Thyroid gland (tissue), 4 donors: ENCODE results near the gene FOXO1. TPM values are rescaled to one million over a fixed set of nuclear protein-coding genes. Genes with fewer than 3 reads are reported as not detected.
"Not testable (repeated sequence)": the region's sequence is repeated elsewhere in the genome, so short reads cannot be mapped to it uniquely, and the experiment has no call there.

ENCODE experiments used
- DNase-seq, 2 donors: peaks; one replicate each; pipeline ENCODE4 v3.0.0-alpha.2; 2019
- H3K27ac ChIP-seq, 3 donors: fragments of 200-600 bp; sonication (generic); 1 replicate in 2 of 3; 2 replicates in 1 of 3; pipeline ENCODE4 v1.5.1; 2016 to 2019; ENCODE audit warnings: mild to moderate bottlenecking in 1 of 3, moderate library complexity in 1 of 3
- H3K27me3 ChIP-seq: fragments of 200-600 bp; sonication (generic); one replicate; pipeline ENCODE4 v1.5.1; 2019
- H3K36me3 ChIP-seq, 2 donors: fragments of 200-600 bp; sonication (generic); one replicate each; pipeline ENCODE4 v1.5.1; 2016 to 2019
- H3K4me1 ChIP-seq, 2 donors: fragments of 200-600 bp; sonication (generic); one replicate each; pipeline ENCODE4 v1.5.1; 2017 to 2019
- H3K4me3 ChIP-seq, 3 donors: fragments of 200-600 bp; sonication (generic); replicated peaks in 1 of 3; 1 replicate in 2 of 3; 2 replicates in 1 of 3; pipeline ENCODE4 v1.5.1; 2016; ENCODE audit warnings: mild to moderate bottlenecking in 1 of 3
- H3K9me3 ChIP-seq: fragments of 200-600 bp; sonication (generic); one replicate; pipeline ENCODE4 v1.5.1; 2017
- POLR2A ChIP-seq, 2 donors: fragments of 450-650 bp; IDR thresholded peaks; one replicate each; pipeline ENCODE4 v1.6.1; 2017; ENCODE audit warnings: antibody characterized with exemption in 2 of 2, mild to moderate bottlenecking in 2 of 2, moderate library complexity in 1 of 2
- WGBS, 2 donors: methylation state at CpG; one replicate each; pipeline ENCODE4 v1.1.5; 2017; 5-methylcytosine and 5-hydroxymethylcytosine counted together
- intact Hi-C: fragments of 100-400 bp; cut with DNase I; formaldehyde crosslinking; loops from one replicate; pipeline ENCODE4 v1.15.1; 2023
- total RNA-seq, 4 donors: library from RNA; depleted of rRNA; stranded (reverse); fragments of >200 nt; gene quantifications; one replicate each; pipeline ENCODE4 v1.2.3, GENCODE V29; 2016
- TF ChIP-seq, protein P1 (sequence below), 6 experiments: fragments of 200-600 bp in 3 of 6; fragments of 450-650 bp in 3 of 6; sonication (generic) in 3 of 6; IDR thresholded peaks; one replicate each; pipeline ENCODE4 v1.5.1; 2016 to 2019; ENCODE audit warnings: antibody characterized with exemption in 6 of 6, mild to moderate bottlenecking in 2 of 6, inconsistent platforms in 1 of 6, moderate library complexity in 1 of 6

FOXO1 gene
- total RNA-seq, 4 donors from 2014 or later: 65.2 to 92.9 (median 70.0) TPM

GRCh38 chr13:40666933-40667621, 636 bp upstream of the FOXO1 start:
- H3K27ac ChIP-seq: peak overlapping the region; percentile 92 to 99 (median 93)
- no peak for TF ChIP-seq POLR2A (IDR thresholded peaks at IDR 0.05)
- TF ChIP-seq, protein P1, sequence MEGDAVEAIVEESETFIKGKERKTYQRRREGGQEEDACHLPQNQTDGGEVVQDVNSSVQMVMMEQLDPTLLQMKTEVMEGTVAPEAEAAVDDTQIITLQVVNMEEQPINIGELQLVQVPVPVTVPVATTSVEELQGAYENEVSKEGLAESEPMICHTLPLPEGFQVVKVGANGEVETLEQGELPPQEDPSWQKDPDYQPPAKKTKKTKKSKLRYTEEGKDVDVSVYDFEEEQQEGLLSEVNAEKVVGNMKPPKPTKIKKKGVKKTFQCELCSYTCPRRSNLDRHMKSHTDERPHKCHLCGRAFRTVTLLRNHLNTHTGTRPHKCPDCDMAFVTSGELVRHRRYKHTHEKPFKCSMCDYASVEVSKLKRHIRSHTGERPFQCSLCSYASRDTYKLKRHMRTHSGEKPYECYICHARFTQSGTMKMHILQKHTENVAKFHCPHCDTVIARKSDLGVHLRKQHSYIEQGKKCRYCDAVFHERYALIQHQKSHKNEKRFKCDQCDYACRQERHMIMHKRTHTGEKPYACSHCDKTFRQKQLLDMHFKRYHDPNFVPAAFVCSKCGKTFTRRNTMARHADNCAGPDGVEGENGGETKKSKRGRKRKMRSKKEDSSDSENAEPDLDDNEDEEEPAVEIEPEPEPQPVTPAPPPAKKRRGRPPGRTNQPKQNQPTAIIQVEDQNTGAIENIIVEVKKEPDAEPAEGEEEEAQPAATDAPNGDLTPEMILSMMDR (IDR thresholded peaks at IDR 0.05): no peak
- H3K4me3 ChIP-seq: peak overlapping the region; percentile 2 to 88 (median 75)
- peaks cover 12 to 21% of the 10 kb centered on the region in 2 donors for H3K4me1 ChIP-seq
- peak; percentile 46 to 49 for DNase-seq
- H3K9me3 ChIP-seq: no peaks in the 10 kb centered on the region
- H3K36me3 ChIP-seq: no peaks in the 10 kb centered on the region
- WGBS, 2 donors: 2% methylated on average over 51 to 52 of the region's 67 CpGs
- no peaks in the 10 kb centered on the region for H3K27me3 ChIP-seq
- intact Hi-C loops: loop anchor here (10.0 kb wide), 1 partner anchor 102 kb away; no protein-coding TSS in a partner anchor

- Histone ChIP-seq H3K4me3 (peak overlapping the region; percentile 78 to 98 (median 97)), H3K9me3 (no peaks in the 10 kb centered on the region), H3K27ac (peak overlapping the region; percentile 94 to 99 (median 98)), H3K4me1 (peaks cover 20 to 35% of the 10 kb centered on the region in 2 donors), H3K27me3 (no peaks in the 10 kb centered on the region), H3K36me3 (no peaks in the 10 kb centered on the region)
- TF ChIP-seq, protein P1 (IDR thresholded peaks at IDR 0.05): no peak
- TF ChIP-seq POLR2A (IDR thresholded peaks at IDR 0.05): no peak
- intact Hi-C loops: loop anchor here (10.0 kb wide), 1 partner anchor 101 kb away; no protein-coding TSS in a partner anchor
- WGBS, 2 donors: 0% methylated on average over 8 to 42 of the region's 117 CpGs
- DNase-seq: peak; percentile 65
These were observed 1.1 kb downstream of the FOXO1 start for GRCh38 chr13:40665126-40666044.

- Histone ChIP-seq H3K27me3 (no peaks in the 10 kb centered on the region), H3K9me3 (no peaks in the 10 kb centered on the region), H3K4me3 (peak overlapping the region; percentile 11 to 98 (median 89)), H3K4me1 (peaks cover 29 to 43% of the 10 kb centered on the region in 2 donors), H3K27ac (peak overlapping the region; percentile 94 to 99 (median 98)), H3K36me3 (no peaks in the 10 kb centered on the region)
- intact Hi-C loops: loop anchor here (10.0 kb wide), 1 partner anchor 100 kb away; no protein-coding TSS in a partner anchor
- TF ChIP-seq, protein P1 (IDR thresholded peaks at IDR 0.05): no peak
- TF ChIP-seq POLR2A (IDR thresholded peaks at IDR 0.05): peak; percentile 19 to 77
- 1 to 3% methylated on average over 19 to 37 of the region's 77 CpGs for WGBS, 2 donors
- peak; percentile 84 to 86 for DNase-seq
These were observed 1.9 kb downstream of the FOXO1 start for GRCh38 chr13:40664350-40665125.

DNA sequence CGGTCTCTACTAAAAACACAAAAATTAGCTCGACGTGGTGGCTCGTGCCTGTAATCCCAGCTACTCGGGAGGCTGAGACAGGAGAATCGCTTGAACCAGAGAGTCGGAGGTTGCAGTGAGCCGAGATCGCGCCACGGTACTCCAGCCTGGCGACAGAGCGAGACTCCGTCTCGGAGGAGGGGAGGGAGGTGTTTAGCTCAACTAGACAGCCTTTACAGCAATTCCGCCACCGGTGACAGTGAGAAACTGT, 2.4 kb downstream of the FOXO1 start:
- Histone ChIP-seq H3K4me1 (peaks cover 32 to 45% of the 10 kb centered on the region in 2 donors), H3K27ac (peak overlapping the region; percentile 94 to 99 (median 98)), H3K4me3 (peak overlapping the region; percentile 11 to 98 (median 89))
- intact Hi-C loops: loop anchor here (10.0 kb wide), 1 partner anchor 99 kb away; no protein-coding TSS in a partner anchor
- 2 to 6% methylated on average over 4 to 9 of the region's 17 CpGs for WGBS, 2 donors
- H3K36me3 ChIP-seq, H3K27me3 ChIP-seq, H3K9me3 ChIP-seq, DNase-seq: not testable (repeated sequence)

DNA sequence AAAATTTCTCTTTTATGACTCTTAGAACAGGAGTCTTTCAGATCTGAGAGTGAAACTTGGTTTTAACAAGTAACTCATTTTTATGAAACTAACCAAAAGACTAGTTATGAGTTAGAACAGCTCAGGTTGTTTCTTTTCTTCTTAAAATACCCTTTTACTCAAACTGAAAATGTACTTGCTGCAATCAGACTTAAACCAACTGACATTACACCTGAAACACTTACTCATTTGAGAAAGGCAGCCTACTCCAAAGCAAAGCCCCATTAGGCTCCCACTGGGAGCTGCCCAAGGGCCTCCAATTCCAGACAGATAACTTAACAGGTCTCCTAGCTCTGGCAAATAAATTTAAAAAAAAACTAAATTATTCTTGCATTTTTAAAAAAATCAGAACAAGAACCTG, 3.6 kb downstream of the FOXO1 start:
- intact Hi-C loops: loop anchor here (10.0 kb wide), 1 partner anchor 98 kb away; no protein-coding TSS in a partner anchor
- no peak for TF ChIP-seq POLR2A (IDR thresholded peaks at IDR 0.05)
- DNase-seq: no peak
- peaks cover 33 to 48% of the 10 kb centered on the region in 2 donors for H3K4me1 ChIP-seq
- peak overlapping the region; percentile 94 to 99 (median 98) for H3K27ac ChIP-seq
- peak overlapping the region in 1 of 3 donors; percentile 98 for H3K4me3 ChIP-seq
- H3K9me3 ChIP-seq: no peaks in the 10 kb centered on the region
- H3K36me3 ChIP-seq: no peaks in the 10 kb centered on the region
- H3K27me3 ChIP-seq: no peaks in the 10 kb centered on the region
